Loucy (cell line): ENCODE measurements around the gene CSNK1G1.

Experiments
- H2AFZ ChIP-seq: fragments of 200-600 bp; sonication (generic); 2 replicates; pipeline ENCODE4 v1.6.0; 2016; ENCODE audit warnings: antibody characterized with exemption, mild to moderate bottlenecking, low read length, moderate library complexity
- H3F3A ChIP-seq: fragments of 200-600 bp; 2 replicates; pipeline ENCODE4 v1.6.0; 2016; ENCODE audit warnings: antibody characterized with exemption, low read depth, mild to moderate bottlenecking
- H3K27me3 ChIP-seq: fragments of 200-600 bp; sonication (generic); 2 replicates; pipeline ENCODE4 v1.6.1; 2014; ENCODE audit warnings: low read length, mild to moderate bottlenecking; ENCODE audit not compliant: insufficient read depth, poor library complexity, severe bottlenecking
- H3K36me3 ChIP-seq: fragments of 200-600 bp; sonication (generic); 2 replicates; pipeline ENCODE4 v1.6.1; 2016; ENCODE audit warnings: low read length; ENCODE audit not compliant: insufficient read depth
- H3K4me1 ChIP-seq: fragments of 200-600 bp; sonication (generic); 2 replicates; pipeline ENCODE4 v1.5.1; 2014; ENCODE audit warnings: low read length, mild to moderate bottlenecking; ENCODE audit not compliant: insufficient read depth, poor library complexity, severe bottlenecking
- H3K4me2 ChIP-seq: fragments of 200-600 bp; sonication (generic); 2 replicates; pipeline ENCODE4 v1.6.0; 2014; ENCODE audit warnings: antibody characterized with exemption, low read length, low read depth, mild to moderate bottlenecking; ENCODE audit not compliant: poor library complexity, severe bottlenecking
- H3K4me3 ChIP-seq: fragments of 200-600 bp; sonication (generic); 2 replicates; pipeline ENCODE4 v1.5.1; 2014; ENCODE audit warnings: low read length, mild to moderate bottlenecking, mixed read lengths; ENCODE audit not compliant: poor library complexity, severe bottlenecking
- H3K79me2 ChIP-seq: fragments of 200-600 bp; sonication (generic); 2 replicates; pipeline ENCODE4 v1.6.1; 2014; ENCODE audit warnings: low read length; ENCODE audit not compliant: insufficient read depth
- H3K9ac ChIP-seq: fragments of 200-600 bp; sonication (generic); 2 replicates; pipeline ENCODE4 v1.6.0; 2014; ENCODE audit warnings: mild to moderate bottlenecking, low read depth, low read length, moderate library complexity; ENCODE audit not compliant: poor library complexity, severe bottlenecking
- H3K9me2 ChIP-seq: fragments of 200-600 bp; sonication (generic); replicated peaks from 2 replicates; pipeline ENCODE4 v1.6.1; 2016; ENCODE audit warnings: low read depth, low read length, mixed read lengths
- H3K9me3 ChIP-seq: fragments of 200-600 bp; sonication (generic); 2 replicates; pipeline ENCODE4 v1.6.1; 2014; ENCODE audit warnings: mild to moderate bottlenecking, antibody characterized with exemption, low read length, low read depth; ENCODE audit not compliant: insufficient read depth
- H4K20me1 ChIP-seq: fragments of 200-600 bp; sonication (generic); 2 replicates; pipeline ENCODE4 v1.6.0; 2014; ENCODE audit warnings: antibody characterized with exemption, low read length, mild to moderate bottlenecking; ENCODE audit not compliant: insufficient read depth, poor library complexity, severe bottlenecking
- CTCF ChIP-seq: fragments of 200-600 bp; sonication (generic); conservative IDR thresholded peaks from 2 replicates; pipeline ENCODE4 v1.5.1; 2014; ENCODE audit warnings: mild to moderate bottlenecking, antibody characterized with exemption, low read length
- EZH2phosphoT487 ChIP-seq: fragments of 200-600 bp; IDR thresholded peaks from 2 replicates; pipeline ENCODE4 v1.6.1; 2018; ENCODE audit warnings: antibody characterized with exemption, mild to moderate bottlenecking, moderate library complexity, borderline replicate concordance

CSNK1G1 gene

GRCh38 chr15:64285150-64285549 is 70.8 kb downstream of the CSNK1G1 start:
- TF ChIP-seq EZH2phosphoT487 = no peak
- TF ChIP-seq CTCF = no peak
- Histone ChIP-seq H3F3A (no peaks in the 10 kb centered on the region), H3K9me2 (no peaks in the 10 kb centered on the region), H3K9me3 (no peaks in the 10 kb centered on the region), H4K20me1 (peaks cover 23% of the 10 kb centered on the region), H3K4me1 (peaks cover 8% of the 10 kb centered on the region), H3K9ac (no peak overlapping the region), H3K36me3 (peaks cover 16% of the 10 kb centered on the region; the same call in 1 of the 2 replicates), H2AFZ (no peak overlapping the region), H3K4me3 (no peak overlapping the region), H3K27me3 (no peaks in the 10 kb centered on the region), H3K79me2 (peaks cover 88% of the 10 kb centered on the region), H3K4me2 (no peak overlapping the region)

- TF ChIP-seq CTCF (no peak), EZH2phosphoT487 (no peak)
- Histone ChIP-seq H3K4me1 (peaks cover 8% of the 10 kb centered on the region), H3K79me2 (peaks cover 87% of the 10 kb centered on the region), H2AFZ (no peak overlapping the region), H4K20me1 (peaks cover 23% of the 10 kb centered on the region), H3K27me3 (no peaks in the 10 kb centered on the region), H3K4me3 (no peak overlapping the region), H3K4me2 (no peak overlapping the region), H3K36me3 (peaks cover 21% of the 10 kb centered on the region; the same call in 1 of the 2 replicates), H3F3A (0 out of 2 replicates have a peak, but pooled peaks cover 3% of the 10 kb centered on the region), H3K9me3 (no peaks in the 10 kb centered on the region), H3K9ac (no peak overlapping the region), H3K9me2 (no peaks in the 10 kb centered on the region)
These were observed 71.9 kb downstream of the CSNK1G1 start for GRCh38 chr15:64284042-64284441.

- Histone ChIP-seq H3F3A (0 out of 2 replicates have a peak, but pooled peaks cover 3% of the 10 kb centered on the region), H3K79me2 (peaks cover 81% of the 10 kb centered on the region), H3K4me3 (no peak overlapping the region), H2AFZ (no peak overlapping the region), H3K4me2 (peak overlapping the region; percentile 19), H3K27me3 (no peaks in the 10 kb centered on the region), H3K9me2 (no peaks in the 10 kb centered on the region), H3K9me3 (no peaks in the 10 kb centered on the region), H3K36me3 (peaks cover 26% of the 10 kb centered on the region), H3K4me1 (peaks cover 8% of the 10 kb centered on the region), H4K20me1 (peaks cover 23% of the 10 kb centered on the region), H3K9ac (no peak overlapping the region)
- TF ChIP-seq CTCF = no peak
- TF ChIP-seq EZH2phosphoT487 = no peak
These were observed 73.3 kb downstream of the CSNK1G1 start for GRCh38 chr15:64282701-64283100.
